ENCODE data around the gene AKAP13.

Gene AKAP13

GRCh38 chr15:85758655-85758978, 378.2 kb downstream of the AKAP13 start (continued):
- TF ChIP-seq KLF17 (tag by site-specific recombination; IDR thresholded peaks at IDR 0.05): no peak
- no peak for TF ChIP-seq OSR2 (tag by site-specific recombination; IDR thresholded peaks at IDR 0.05)
- TF ChIP-seq ZNF174 (tag by site-specific recombination; IDR thresholded peaks at IDR 0.05): no peak
- TF ChIP-seq ZNF394 (tag by site-specific recombination; IDR thresholded peaks at IDR 0.05; ENCODE audit: borderline replicate concordance): no peak
- TF ChIP-seq ZNF132 (tag by site-specific recombination; IDR thresholded peaks at IDR 0.05; ENCODE audit: borderline replicate concordance): no peak
- no peak for TF ChIP-seq ZNF24 (tag by site-specific recombination; IDR thresholded peaks at IDR 0.05)
- TF ChIP-seq HOXD13 (CRISPR knock-in tag; IDR thresholded peaks at IDR 0.05; ENCODE audit: borderline replicate concordance): no peak
- TF ChIP-seq PBX3 (CRISPR knock-in tag; IDR thresholded peaks at IDR 0.05): no peak

- ChIA-PET POLR2A (no interaction called here), CTCF (no interaction called here)
- H3K4me1 ChIP-seq (ENCODE audit: control insufficient read depth, insufficient read depth, low read length): no peaks in the 10 kb centered on the region
- no peak for TF ChIP-seq ZNF776 (tag by site-specific recombination; IDR thresholded peaks at IDR 0.05; ENCODE audit: borderline replicate concordance)
- TF ChIP-seq ZFP37 (tag by site-specific recombination; IDR thresholded peaks at IDR 0.05): no peak
- TF ChIP-seq GLIS1 (tag by site-specific recombination; IDR thresholded peaks at IDR 0.05): no peak
- no peak for TF ChIP-seq ZNF768 (tag by site-specific recombination; IDR thresholded peaks at IDR 0.05)
- no peak for TF ChIP-seq PRDM4 (tag by site-specific recombination; IDR thresholded peaks at IDR 0.05)
- no peak for TF ChIP-seq ZNF23 (tag by site-specific recombination; IDR thresholded peaks at IDR 0.05; ENCODE audit: borderline replicate concordance)
- TF ChIP-seq ZNF473 (tag by site-specific recombination; IDR thresholded peaks at IDR 0.05): no peak
- TF ChIP-seq ZNF701 (tag by site-specific recombination; IDR thresholded peaks at IDR 0.05): no peak
- no peak for TF ChIP-seq ZNF157 (tag by site-specific recombination; IDR thresholded peaks at IDR 0.05)
- TF ChIP-seq HOXD13 (CRISPR knock-in tag; IDR thresholded peaks at IDR 0.05; ENCODE audit: borderline replicate concordance): no peak
- no peak for TF ChIP-seq ZNF416 (tag by site-specific recombination; IDR thresholded peaks at IDR 0.05)
- TF ChIP-seq ZNF639 (tag by site-specific recombination; IDR thresholded peaks at IDR 0.05): no peak
- TF ChIP-seq ZNF521 (tag by site-specific recombination; IDR thresholded peaks at IDR 0.05): no peak
- TF ChIP-seq ZNF354C (tag by site-specific recombination; IDR thresholded peaks at IDR 0.05; ENCODE audit: borderline replicate concordance, low read depth): no peak
- no peaks in the 10 kb centered on the region for H3K9me3 ChIP-seq (ENCODE audit: control insufficient read depth, insufficient read depth, low read depth, low read length)
- no peak overlapping the region for H3K4me3 ChIP-seq (ENCODE audit: low read depth, low read length)
- peaks cover 0 to 17% of the 10 kb centered on the region in 2 experiments; a peak in 1 of 3 replicates for H3K36me3 ChIP-seq (ENCODE audit: control insufficient read depth in 2 of 2, insufficient read depth in 1 of 2, low read length in 2 of 2)
- H3K27ac ChIP-seq (ENCODE audit: extremely low read depth, low read depth, low read length): no peak overlapping the region
These were observed 379.0 kb downstream of the AKAP13 start for GRCh38 chr15:85759376-85759775.

Data from HEK293 (cell line).